Measurements from ENCODE around the gene FTSJ1.
"Not testable (repeated sequence)": the region's sequence is repeated elsewhere in the genome, so short reads cannot be mapped to it uniquely, and the experiment has no call there.

The FTSJ1 gene

DNA sequence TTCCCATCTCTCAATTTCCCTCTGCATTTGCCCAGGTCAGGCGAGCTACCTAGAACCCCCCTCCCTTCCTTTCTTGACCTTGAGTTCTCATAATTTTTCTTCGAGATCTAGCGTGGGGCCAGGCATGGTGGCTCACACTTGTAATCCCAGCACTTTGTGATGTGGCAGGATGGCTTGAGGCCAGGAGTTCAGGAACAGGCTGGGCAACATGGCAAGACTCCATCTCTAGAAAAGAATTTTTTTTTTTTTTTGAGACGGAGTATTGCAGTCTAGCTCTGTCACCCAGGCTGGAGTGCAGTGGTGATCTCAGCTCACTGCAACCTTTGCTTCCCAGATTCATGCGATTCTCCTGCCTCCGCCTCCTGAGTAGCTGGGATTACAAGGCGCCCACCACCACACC, 28.3 kb downstream of the FTSJ1 start:
- no peak for DNase-seq

DNA sequence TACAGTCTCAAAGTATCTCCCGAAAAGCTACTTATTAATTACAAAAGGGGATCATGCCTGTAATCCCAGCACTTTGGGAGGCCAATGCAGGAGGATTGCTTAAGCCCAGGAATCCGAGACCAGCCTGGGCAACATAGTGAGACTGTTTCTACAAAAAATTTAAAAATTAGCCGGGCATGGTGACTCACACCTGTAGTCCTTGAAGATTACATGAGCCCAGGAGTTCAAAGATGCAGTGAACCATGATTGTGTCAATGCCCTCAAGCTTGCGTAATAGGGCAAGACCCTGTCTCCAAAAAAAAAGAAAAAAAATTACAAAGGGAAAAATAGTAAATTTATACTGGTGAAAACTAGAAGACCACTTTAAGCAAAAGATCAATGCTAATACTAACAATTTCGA, 29.5 kb downstream of the FTSJ1 start:
- no peak for DNase-seq

DNA sequence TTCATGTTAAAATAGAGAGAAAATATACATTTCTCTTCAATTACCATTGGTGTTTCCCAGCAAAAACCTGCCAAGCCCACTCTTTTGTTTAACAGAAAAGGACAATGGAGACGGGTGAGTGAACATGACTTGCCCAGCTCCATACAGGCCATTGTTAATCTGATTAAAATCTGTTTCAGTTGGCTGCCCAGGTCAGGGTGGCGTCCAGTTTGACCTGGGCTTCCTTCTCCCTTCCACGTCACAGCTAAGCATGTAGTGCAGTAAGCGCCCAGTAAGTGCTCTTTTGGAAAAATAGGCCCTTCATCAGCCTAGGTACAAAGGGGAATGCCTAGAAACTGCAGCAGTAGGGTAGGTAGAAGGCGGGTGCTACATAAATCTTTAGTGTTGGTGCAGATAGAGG, 31.2 kb downstream of the FTSJ1 start:
- no peak for DNase-seq

DNA sequence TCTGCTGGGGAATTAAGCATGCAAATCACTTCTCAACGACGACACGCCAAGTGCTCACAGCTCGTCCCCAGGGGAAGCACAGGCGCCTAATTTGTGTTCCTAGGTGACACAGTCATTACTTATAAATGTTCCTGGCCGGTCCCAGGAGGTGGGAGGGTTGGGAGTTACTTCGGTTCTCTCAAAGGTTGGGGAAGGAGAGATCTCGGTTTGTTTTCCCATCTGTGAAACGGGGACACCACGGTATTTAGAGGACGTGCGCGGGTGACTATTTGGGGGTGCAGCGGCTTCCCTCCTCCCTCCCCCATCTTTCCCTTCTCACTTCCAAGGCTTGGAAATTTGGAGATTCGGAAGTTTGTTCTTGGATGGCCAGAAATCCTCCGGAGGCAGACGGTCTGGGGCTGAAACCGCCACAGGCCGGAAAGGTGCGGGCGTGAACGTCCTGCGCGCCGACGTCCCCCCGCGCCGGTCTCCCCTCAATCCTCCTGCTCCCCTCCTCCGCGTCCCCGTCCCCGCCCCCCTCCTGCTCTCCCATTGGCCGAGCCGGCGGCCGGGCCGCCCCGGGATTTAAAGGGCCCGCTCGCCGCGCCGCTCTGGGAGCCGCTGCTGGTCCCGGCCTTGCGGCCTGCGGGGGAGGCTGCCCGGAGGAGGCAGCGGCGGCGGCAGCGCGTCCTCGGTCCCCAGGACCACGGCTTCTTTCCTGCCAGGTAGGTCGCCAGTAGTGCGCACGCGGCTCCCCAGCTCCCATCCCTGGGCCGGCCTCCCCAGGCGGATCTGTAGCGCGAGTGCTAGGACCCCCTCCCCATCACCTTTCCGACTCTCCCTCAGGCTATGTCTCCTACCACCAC, 32.6 kb downstream of the FTSJ1 start, which contains the start of gene PORCN:
PORCN (plus strand) TSS at position 593 of the 845 bp plus-strand sequence. CDS start 829 bp downstream, outside the sequence.
- DNase-seq: peak; percentile 88

DNA sequence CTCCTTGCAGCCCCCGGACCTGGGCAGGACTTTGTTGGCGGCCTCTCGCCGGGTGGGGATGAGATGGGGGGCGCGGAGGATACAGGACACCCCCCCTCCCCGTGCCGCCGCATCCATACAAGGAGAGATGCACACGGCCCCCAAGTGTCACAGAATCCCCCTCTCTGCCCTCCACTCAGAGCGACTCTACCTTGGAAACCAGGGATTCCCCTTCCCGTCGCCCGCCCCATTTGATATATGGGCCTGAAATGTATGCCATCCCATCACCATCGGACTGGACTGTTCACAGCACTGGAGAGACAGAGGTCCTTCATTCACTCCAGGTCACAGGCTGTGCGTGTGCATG, 33.2 kb downstream of the FTSJ1 start:
- DNase-seq: no peak

DNA sequence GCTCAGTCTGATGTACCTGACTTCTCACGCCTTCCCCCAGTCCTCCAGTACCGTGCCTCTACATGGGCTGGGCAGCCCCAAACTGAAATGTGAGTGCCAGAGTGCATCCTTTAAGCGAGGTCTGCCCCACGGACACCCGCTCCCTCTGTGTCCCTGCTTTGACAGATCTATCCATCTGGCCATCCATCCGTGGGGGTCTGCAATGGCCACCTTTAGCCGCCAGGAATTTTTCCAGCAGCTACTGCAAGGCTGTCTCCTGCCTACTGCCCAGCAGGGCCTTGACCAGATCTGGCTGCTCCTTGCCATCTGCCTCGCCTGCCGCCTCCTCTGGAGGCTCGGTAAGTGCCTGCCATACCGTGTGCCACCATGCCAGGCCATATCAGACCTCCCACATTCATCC, 33.6 kb downstream of the FTSJ1 start:
- no peak for DNase-seq

DNA sequence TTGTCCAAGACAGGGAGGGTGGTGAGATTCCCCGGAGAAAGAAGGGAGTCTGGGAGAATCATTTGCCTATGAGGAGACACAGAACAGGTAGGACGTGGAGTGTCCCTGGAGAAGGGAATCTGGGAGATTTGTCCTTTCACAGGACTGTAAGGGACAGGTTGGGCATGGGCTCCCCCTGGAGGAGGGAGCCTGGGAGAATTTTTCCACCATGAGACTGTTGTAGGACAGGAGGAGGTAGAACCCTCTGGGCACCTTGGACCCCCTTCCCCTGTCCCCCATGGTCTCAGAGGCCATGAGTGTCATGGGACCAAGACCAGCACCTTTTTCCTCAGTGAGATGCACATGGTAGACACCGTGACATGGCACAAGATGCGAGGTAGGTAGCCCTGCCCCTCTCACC, 35.6 kb downstream of the FTSJ1 start:
- no peak for DNase-seq

DNA sequence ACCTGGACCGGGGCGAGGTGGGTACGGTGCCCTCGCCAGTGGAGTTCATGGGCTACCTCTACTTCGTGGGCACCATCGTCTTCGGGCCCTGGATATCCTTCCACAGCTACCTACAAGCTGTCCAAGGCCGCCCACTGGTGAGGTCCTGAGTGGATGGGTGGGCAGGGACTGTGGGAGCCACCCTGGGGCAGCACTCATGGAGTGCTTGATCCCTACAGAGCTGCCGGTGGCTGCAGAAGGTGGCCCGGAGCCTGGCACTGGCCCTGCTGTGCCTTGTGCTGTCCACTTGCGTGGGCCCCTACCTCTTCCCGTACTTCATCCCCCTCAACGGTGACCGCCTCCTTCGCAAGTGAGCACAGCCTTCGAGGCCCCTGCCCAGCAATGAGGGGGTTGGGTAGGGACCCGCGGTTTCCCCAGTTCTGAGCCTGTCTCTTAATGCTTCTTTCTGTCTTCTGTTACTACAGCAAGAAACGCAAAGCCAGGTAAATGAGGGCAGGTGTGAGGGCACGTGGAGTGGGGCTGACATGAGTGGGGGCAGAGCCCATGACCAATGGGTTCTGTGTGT, 36.5 kb downstream of the FTSJ1 start:
- DNase-seq: no peak

DNA sequence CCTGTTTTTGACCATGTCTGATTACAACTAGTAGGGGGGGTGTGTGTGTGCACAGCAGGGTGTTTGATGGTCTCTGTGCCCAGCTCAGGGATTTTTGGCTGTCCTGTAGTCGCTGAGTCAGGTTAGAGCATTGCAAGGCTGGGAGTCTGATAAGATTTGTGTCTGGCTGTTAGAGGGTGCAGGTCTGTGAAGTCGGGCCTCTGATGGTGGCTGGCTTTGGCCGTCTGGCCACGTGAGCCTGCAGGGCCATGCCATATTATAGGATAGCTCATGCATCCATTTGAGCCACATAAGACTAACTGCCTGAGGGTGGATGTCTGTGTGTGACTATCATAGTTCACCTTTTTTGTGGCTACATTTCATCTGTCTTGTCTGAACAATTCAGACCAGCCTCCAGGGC, 37.7 kb downstream of the FTSJ1 start:
- no peak for DNase-seq

DNA sequence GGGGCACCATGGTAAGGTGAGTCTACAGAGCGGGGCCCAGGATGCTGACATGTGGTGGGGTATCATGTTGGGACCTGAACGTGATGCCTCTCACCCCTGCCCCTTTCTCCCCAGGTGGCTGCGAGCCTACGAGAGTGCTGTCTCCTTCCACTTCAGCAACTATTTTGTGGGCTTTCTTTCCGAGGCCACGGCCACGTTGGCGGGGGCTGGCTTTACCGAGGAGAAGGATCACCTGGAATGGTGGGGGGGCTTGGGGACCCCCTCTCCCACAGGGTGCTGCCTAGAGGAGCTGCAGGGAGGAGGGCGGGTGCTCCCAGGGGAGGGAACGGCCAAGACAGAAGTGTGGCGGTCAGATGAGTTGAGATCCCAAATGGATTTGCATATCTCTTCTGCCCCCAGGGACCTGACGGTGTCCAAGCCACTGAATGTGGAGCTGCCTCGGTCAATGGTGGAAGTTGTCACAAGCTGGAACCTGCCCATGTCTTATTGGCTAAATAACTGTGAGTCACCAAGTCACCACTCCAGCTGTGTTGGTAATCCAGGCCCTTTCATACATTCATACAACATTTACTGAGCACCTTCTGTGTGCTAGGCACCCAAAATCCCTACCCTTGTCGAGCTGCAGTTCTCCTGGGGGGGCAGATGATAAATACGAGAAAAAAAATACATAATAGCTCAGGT, 38.3 kb downstream of the FTSJ1 start:
- DNase-seq: no peak

DNA sequence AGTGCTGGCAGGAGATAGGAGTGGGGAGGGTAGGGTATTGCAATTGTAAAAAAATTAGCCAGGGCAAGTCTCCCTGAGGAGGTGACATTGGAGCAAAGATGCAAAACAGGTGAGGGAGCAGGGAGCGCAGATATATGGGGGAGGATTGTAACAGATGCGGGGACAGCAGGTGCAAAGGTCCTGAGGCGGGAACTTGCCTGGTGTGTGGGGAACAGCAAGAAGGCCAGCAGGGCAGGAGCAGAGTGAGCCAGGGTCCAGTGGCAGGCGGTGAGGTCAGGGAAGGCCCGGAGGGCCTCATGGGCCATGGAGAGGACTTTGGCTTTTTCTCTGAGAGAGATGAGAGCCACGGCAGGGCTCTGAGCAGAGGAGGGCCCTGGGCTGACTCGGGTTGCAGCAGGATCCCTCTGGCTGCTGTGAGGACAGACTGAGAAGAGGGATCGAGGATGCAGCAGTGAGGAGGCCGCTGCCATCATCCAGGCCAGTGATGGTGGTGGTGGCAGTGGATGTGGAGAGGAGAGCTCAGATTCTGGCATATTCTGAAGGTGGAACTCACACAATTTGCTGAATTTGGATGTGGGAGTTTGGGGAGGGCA, 39.0 kb downstream of the FTSJ1 start:
- DNase-seq: no peak

DNA sequence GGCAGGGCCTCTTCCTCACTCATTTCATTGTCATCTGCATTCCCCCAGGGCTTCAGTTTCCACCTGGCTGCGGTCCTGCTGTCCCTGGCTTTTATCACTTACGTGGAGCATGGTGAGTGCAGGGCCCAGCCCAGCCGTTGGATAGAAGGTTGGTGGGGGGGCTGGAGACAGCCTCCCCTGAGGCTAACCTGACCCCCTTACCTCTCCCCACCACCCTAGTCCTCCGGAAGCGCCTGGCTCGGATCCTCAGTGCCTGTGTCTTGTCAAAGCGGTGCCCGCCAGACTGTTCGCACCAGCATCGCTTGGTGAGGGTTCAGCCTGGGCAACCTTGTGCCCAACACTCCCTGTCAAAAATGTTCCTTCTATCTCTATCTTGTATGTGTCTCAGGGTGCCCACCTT, 39.8 kb downstream of the FTSJ1 start:
- DNase-seq: no peak

DNA sequence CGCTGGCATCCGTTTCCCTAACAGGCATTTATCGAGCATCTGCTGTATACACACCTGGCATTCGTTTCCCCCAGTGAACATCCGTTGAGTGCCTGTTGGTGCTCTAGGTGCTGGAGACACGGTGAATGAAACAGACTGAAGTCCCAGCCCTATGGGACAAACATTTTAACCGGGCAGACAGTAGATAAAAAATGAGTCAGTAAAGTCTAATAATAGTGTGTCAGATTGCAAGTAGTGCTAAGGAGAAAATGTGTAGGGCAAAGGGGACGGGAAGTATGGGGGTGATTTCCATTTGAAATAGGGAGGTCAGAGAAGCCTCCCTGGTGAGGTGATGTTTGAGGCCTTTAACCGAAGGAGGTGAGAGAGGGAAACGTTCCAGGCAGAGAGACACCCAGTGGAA, 40.3 kb downstream of the FTSJ1 start:
- no peak for DNase-seq

DNA sequence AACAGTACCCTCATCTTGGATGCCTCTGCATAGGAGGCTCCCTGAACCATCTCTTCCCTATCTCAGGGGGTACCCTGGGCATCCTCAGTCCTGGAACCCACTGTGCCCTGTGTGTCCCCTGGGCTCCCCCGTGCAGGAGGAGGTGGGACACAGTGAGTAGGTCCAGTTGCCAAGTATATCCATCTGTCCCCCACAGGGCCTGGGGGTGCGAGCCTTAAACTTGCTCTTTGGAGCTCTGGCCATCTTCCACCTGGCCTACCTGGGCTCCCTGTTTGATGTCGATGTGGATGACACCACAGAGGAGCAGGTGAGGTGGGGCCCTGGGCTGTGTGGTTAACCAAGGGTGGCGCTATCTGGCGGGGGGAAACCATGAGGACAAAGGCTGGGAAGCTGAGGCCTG, 41.0 kb downstream of the FTSJ1 start:
- DNase-seq: no peak

DNA sequence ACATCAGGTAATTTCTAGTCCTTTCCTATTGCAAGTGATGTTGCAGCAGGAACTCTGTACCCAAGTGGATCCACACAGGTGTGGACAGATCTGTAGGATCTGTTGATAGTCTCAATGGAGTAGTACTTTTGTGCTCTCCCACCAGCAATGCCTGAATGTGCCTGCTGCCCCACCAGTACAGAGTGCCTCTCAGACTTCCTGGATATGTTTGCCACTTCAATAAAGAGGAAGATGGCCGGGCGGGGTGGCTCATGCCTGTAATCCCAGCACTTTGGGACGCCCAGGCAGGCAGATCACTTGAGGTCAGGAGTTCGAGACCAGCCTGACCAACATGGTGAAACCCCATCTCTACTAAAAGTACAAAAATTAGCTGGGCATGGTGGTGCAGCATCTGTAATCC, 43.5 kb downstream of the FTSJ1 start:
- DNase-seq: not testable (repeated sequence)

DNA sequence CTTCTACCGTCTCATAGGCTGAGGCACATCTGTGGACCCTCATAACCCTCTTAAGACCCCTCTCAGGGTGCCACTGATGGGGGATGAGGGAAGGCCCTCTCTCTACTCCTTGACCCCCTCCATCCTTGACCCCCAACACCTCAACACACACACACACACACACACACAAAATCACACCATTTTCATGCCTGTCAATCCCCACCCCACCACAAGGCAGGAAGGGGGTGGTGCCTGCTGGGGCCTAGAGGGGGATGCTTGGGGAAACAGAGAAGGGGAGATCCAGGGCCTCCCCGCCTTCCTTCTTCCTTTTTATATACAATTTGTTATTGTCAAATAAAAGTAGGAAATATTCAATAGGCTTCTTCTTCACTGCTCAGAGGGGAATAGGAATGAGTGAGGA, 44.5 kb downstream of the FTSJ1 start:
- DNase-seq: no peak

DNA sequence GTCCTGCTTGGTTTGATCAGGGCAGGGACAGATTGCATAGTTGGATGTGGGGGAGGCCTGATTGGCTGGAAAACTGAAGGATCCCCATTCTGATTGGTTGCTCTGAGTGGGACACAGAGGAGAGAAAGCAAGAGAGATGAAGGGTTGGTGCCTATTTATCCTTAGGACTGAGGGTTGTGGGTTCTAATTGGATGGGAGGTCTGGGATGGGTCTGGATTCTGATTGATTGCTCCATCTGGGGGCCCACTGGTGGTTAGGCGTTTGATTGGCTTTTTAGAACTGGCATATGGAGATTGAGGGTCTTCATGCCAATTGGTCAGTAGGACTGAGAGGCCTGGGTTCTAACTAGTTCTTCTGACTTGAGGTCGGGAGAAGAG, 45.0 kb downstream of the FTSJ1 start:
- no peak for DNase-seq

DNA sequence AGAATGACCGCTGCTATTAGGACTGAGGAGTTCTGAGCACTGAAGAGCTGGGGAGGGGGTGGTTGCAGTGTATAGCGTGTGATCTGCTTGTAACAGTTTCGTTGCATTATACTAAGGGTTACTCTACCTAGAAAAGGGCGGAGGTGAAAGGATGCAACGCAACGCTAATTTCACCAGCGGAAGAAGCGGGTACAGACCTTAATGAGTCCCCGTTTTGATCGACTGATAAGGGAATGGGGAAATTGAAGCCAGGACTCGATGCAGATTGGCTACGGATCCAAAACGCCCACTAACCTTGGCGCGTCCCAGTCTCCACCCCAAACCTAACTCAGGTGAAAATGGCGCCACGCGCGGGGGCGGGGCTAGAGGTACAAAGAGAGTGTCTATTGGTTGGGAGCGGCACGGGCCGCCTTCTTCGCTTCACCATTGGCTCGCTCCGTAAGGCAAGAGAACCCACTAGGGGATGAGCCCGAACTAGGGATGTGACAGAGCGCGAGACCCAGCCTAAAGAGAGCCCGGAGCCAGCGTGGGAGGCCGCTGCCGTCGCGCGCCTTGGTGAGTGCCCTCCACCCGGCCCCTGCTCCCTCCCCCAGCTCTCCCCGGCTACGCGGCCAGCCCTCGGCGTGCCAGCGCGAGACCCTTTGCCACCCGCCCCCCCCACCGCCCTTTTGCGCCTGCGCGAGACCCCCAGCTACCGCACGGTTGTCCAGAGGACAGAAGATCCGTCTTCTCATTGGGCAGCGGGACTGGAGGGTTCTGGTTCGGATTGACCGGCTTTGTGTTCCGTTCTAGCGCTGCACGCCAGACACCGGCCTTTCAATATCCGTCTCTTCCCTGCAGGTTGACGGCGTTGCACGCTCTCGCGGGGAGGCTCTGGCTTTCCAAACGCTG, 45.6 kb downstream of the FTSJ1 start, which contains the start of gene EBP:
EBP (plus strand) TSS at position 456 of the 891 bp plus-strand sequence. CDS start 1,964 bp downstream, outside the sequence.
- DNase-seq: peak; percentile 94

DNA sequence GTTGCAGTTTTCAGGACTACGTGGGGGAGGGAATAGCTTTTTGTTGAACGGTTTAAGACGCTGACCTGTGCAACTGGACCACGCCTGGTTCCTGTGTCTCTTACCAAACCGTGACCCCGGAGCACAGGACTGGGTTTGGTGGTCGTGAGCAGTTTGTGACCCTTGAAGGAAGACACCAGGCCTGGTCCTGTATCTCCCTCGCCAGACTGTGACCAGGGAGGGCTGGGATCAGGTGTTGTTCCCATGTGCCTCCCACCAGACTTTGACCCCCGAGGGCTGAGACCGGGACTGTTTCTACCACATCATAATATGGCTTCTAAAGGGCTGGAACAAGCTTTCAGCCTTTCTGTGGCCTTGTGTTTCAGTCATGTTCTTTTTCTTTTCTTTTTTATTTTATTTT, 46.3 kb downstream of the FTSJ1 start:
- no peak for DNase-seq

DNA sequence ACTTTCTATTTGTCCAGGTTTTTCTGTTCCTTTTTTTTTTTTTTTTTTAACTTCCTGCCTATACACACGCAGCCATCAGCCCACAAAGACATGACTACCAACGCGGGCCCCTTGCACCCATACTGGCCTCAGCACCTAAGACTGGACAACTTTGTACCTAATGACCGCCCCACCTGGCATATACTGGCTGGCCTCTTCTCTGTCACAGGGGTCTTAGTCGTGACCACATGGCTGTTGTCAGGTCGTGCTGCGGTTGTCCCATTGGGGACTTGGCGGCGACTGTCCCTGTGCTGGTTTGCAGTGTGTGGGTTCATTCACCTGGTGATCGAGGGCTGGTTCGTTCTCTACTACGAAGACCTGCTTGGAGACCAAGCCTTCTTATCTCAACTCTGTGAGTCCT, 47.7 kb downstream of the FTSJ1 start:
- DNase-seq: no peak

DNA sequence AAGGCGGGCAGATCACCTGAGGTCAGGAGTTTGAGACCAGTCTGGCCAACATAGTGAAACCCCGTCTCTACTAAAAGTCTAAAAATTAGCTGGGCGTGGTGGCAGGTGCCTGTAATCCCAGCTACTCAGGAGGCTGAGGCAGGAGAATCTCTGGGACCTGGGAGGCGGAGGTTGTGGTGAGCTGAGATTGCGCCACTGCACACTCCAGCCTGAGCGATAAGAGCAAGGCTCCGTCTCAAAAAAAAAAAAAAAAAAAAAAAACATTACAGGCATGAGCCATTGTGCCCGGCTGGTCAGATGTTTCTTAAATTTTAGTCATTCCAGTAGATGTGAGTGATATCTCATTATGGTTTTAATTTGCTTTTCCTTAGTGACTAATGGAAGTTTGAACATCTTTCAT, 49.9 kb downstream of the FTSJ1 start:
- not testable (repeated sequence) for DNase-seq

DNA sequence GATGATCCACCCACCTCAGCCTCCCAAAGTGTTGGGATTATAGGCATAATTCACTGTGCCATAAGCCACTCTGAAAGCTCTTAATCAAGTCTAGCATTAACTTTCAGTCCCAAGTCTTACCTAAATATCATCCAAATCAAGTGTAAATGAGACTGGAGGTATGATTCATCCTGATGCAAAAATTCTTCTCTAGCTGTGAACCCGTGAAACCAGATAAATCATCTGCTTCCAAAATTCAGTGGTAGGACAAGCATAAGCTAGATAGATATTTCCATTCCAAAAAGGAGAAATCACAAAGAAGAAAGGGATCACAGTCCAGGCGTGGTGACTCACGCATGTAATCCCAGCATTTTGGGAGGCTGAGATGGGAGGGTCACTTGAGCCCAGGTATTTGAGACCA, 54.7 kb downstream of the FTSJ1 start:
- no peak for DNase-seq

Data from activated CD8-positive, alpha-beta memory T cell treated with anti-CD3 and anti-CD28 coated beads for 24 hours (primary cell).